H1 (cell line): ENCODE data around the gene UBD. TPM values are rescaled to one million over a fixed set of nuclear protein-coding genes. Genes with fewer than 3 reads are reported as not detected.

Source experiments
- CTCF ChIA-PET: fragments of 300-600 bp; sonication (Branson Sonifier 250); formaldehyde crosslinking; loops from one replicate; lab custom pipeline; 2021; ENCODE audit not compliant: partially characterized antibody; lab: Charles Lee
- POLR2A ChIA-PET: fragments of 300-600 bp; sonication (Branson Sonifier 250); formaldehyde crosslinking; loops from one replicate; lab custom pipeline; 2021; ENCODE audit warnings: inconsistent platforms; ENCODE audit not compliant: partially characterized antibody; lab: Charles Lee
- DNase-seq, 2 experiments: peaks; one replicate each; pipeline versions ENCODE4 v3.0.0 to v3.0.0-alpha.2; 2010 to 2022; ENCODE audit warnings: low spot score in 2 of 2, low read depth in 1 of 2, mixed read lengths in 1 of 2
- FAIRE-seq: peaks from 2 replicates; lab custom pipeline; 2011; peaks lifted over from hg19 to GRCh38; lab: Jason Lieb, UNC
- H2AFZ ChIP-seq: 2 replicates; pipeline ENCODE4 v1.8.1; 2012; ENCODE audit warnings: low read length, inconsistent platforms
- H2AK5ac ChIP-seq: 2 replicates; pipeline ENCODE4 v1.6.1; 2013; ENCODE audit warnings: low read depth, low read length
- H2BK120ac ChIP-seq: replicated peaks from 2 replicates; pipeline ENCODE3; 2013; ENCODE audit warnings: low read depth, low read length, inconsistent platforms
- H2BK12ac ChIP-seq: 2 replicates; pipeline ENCODE4 v1.6.1; 2013; ENCODE audit warnings: low read depth, low read length
- H2BK15ac ChIP-seq: 2 replicates; pipeline ENCODE4 v1.6.1; 2013; ENCODE audit warnings: low read length
- H2BK20ac ChIP-seq: 2 replicates; pipeline ENCODE4 v1.6.1; 2013; ENCODE audit warnings: low read length
- H2BK5ac ChIP-seq: 2 replicates; pipeline ENCODE4 v1.6.1; 2013; ENCODE audit warnings: low read depth, low read length
- H3K14ac ChIP-seq: 2 replicates; pipeline ENCODE4 v1.6.1; 2013; ENCODE audit warnings: inconsistent platforms; ENCODE audit not compliant: insufficient read length
- H3K18ac ChIP-seq: 2 replicates; pipeline ENCODE4 v1.6.1; 2013; ENCODE audit warnings: low read length; ENCODE audit errors: extremely low read depth
- H3K23ac ChIP-seq: 2 replicates; pipeline ENCODE4 v1.6.1; 2013; ENCODE audit warnings: inconsistent platforms; ENCODE audit not compliant: insufficient read length
- H3K23me2 ChIP-seq: 2 replicates; pipeline ENCODE4 v1.6.1; 2013; ENCODE audit warnings: low read depth, low read length
- H3K27ac ChIP-seq: 2 replicates; pipeline ENCODE4 v1.6.1; 2011; ENCODE audit warnings: low read depth, low read length, inconsistent platforms
- H3K27me3 ChIP-seq, 4 experiments: replicated peaks in 1 of 4; 1 replicate in 1 of 4; 2 replicates in 3 of 4; pipeline versions ENCODE4 v1.6.1 to v1.8.1; 2011 to 2013; ENCODE audit warnings: low read length in 3 of 4, mild to moderate bottlenecking in 3 of 4, inconsistent platforms in 2 of 4, mixed read lengths in 2 of 4, moderate library complexity in 1 of 4; ENCODE audit not compliant: control insufficient read depth in 3 of 4, insufficient read depth in 3 of 4; ENCODE audit errors: extremely low read depth in 1 of 4
- H3K36me3 ChIP-seq, 4 experiments: 2 replicates each; pipeline versions ENCODE4 v1.6.1 to v1.8.1; 2011 to 2013; ENCODE audit warnings: mild to moderate bottlenecking in 4 of 4, low read length in 3 of 4, moderate library complexity in 2 of 4, control low read depth in 1 of 4, inconsistent platforms in 1 of 4; ENCODE audit not compliant: insufficient read depth in 4 of 4, control insufficient read depth in 2 of 4
- H3K4ac ChIP-seq: replicated peaks from 2 replicates; pipeline ENCODE3; 2013; ENCODE audit warnings: low read length, low read depth, mixed read lengths, inconsistent platforms; ENCODE audit not compliant: insufficient read length
- H3K4me1 ChIP-seq, 4 experiments: replicated peaks in 1 of 4; 1 replicate in 1 of 4; 2 replicates in 3 of 4; pipeline versions ENCODE4 v1.6.1 to v1.8.1; 2011 to 2013; ENCODE audit warnings: low read length in 3 of 4, inconsistent platforms in 2 of 4, mixed read lengths in 1 of 4; ENCODE audit not compliant: insufficient read depth in 4 of 4, control insufficient read depth in 3 of 4
- H3K4me2 ChIP-seq, 2 experiments: 2 replicates each; pipeline versions ENCODE4 v1.6.1 to v1.8.1; 2011 to 2013; ENCODE audit warnings: low read depth in 2 of 2, low read length in 2 of 2, control low read depth in 1 of 2, inconsistent platforms in 1 of 2, mild to moderate bottlenecking in 1 of 2; ENCODE audit not compliant: insufficient read depth in 1 of 2
- H3K4me3 ChIP-seq, 4 experiments: fragments of 200-600, 300-600 bp in 1 of 4; sonication (generic), shearing (Covaris generic), sonication (Bioruptor Twin) in 1 of 4; 2 replicates each; pipeline versions ENCODE4 v1.5.1 to v1.8.1; 2011 to 2016; ENCODE audit warnings: low read length in 4 of 4, low read depth in 3 of 4, control low read depth in 2 of 4, inconsistent platforms in 2 of 4, mild to moderate bottlenecking in 2 of 4, mixed read lengths in 1 of 4, moderate library complexity in 1 of 4; ENCODE audit not compliant: insufficient read depth in 2 of 4; ENCODE audit errors: extremely low read depth in 1 of 4
- H3K56ac ChIP-seq: replicated peaks from 2 replicates; pipeline ENCODE3; 2013; ENCODE audit warnings: low read depth, mild to moderate bottlenecking, mixed read lengths, low read length, inconsistent platforms; ENCODE audit not compliant: insufficient read length
- H3K79me1 ChIP-seq: 2 replicates; pipeline ENCODE4 v1.6.1; 2013; ENCODE audit warnings: low read depth, low read length, control low read depth
- H3K79me2 ChIP-seq, 2 experiments: 2 replicates each; pipeline versions ENCODE4 v1.6.1 to v1.8.1; 2012 to 2013; ENCODE audit warnings: low read length in 2 of 2, mild to moderate bottlenecking in 2 of 2, inconsistent platforms in 1 of 2; ENCODE audit not compliant: insufficient read depth in 2 of 2, control insufficient read depth in 1 of 2
- H3K9ac ChIP-seq, 4 experiments: replicated peaks in 1 of 4; 1 replicate in 1 of 4; 2 replicates in 3 of 4; pipeline versions ENCODE4 v1.6.1 to v1.8.1; 2011 to 2013; ENCODE audit warnings: low read depth in 3 of 4, low read length in 3 of 4, control low read depth in 2 of 4, mild to moderate bottlenecking in 2 of 4, moderate library complexity in 2 of 4, inconsistent platforms in 1 of 4; ENCODE audit errors: extremely low read depth in 1 of 4
- H3K9me3 ChIP-seq, 2 experiments: 2 replicates each; pipeline versions ENCODE4 v1.6.1 to v1.8.1; 2012 to 2013; ENCODE audit warnings: mild to moderate bottlenecking in 2 of 2, moderate library complexity in 2 of 2, control low read depth in 1 of 2, inconsistent platforms in 1 of 2, low read depth in 1 of 2, low read length in 1 of 2, mixed read lengths in 1 of 2; ENCODE audit not compliant: insufficient read depth in 2 of 2
- H4K20me1 ChIP-seq, 2 experiments: replicated peaks in 1 of 2; 2 replicates each; pipeline versions ENCODE3 to v1.8.1; 2011 to 2013; ENCODE audit warnings: inconsistent platforms in 2 of 2, low read length in 2 of 2, mild to moderate bottlenecking in 1 of 2; ENCODE audit not compliant: insufficient read depth in 2 of 2, control insufficient read depth in 1 of 2
- H4K5ac ChIP-seq: 2 replicates; pipeline ENCODE4 v1.6.1; 2013; ENCODE audit warnings: low read length, low read depth, mixed read lengths, inconsistent platforms; ENCODE audit not compliant: insufficient read length
- H4K8ac ChIP-seq: 2 replicates; pipeline ENCODE4 v1.8.0; 2013; ENCODE audit warnings: mild to moderate bottlenecking, moderate library complexity, low read length, inconsistent platforms; ENCODE audit not compliant: insufficient read depth; ENCODE audit errors: extremely low read depth
- H4K91ac ChIP-seq: replicated peaks from 2 replicates; pipeline ENCODE3; 2013; ENCODE audit warnings: low read length, mixed read lengths, inconsistent platforms; ENCODE audit not compliant: insufficient read length
- CEBPB ChIP-seq: IDR thresholded peaks from 2 replicates; pipeline ENCODE4 v1.6.1; 2012; ENCODE audit warnings: low read depth, low read length
- CTCF ChIP-seq, 3 experiments: IDR thresholded peaks; 1 replicate in 2 of 3; 2 replicates in 1 of 3; pipeline versions ENCODE4 v1.5.1 to v1.6.1; 2011; ENCODE audit warnings: low read length in 3 of 3, mild to moderate bottlenecking in 3 of 3, inconsistent platforms in 2 of 3, low read depth in 1 of 3, moderate library complexity in 1 of 3; ENCODE audit not compliant: insufficient read depth in 1 of 3; ENCODE audit errors: control extremely low read depth in 1 of 3
- EP300 ChIP-seq, 2 experiments: IDR thresholded peaks; 1 replicate in 1 of 2; 2 replicates in 1 of 2; pipeline ENCODE4 v1.6.1; 2011 to 2012; ENCODE audit warnings: low read depth in 2 of 2, low read length in 2 of 2, mild to moderate bottlenecking in 2 of 2, borderline replicate concordance in 1 of 2, inconsistent platforms in 1 of 2, moderate library complexity in 1 of 2
- RBBP5 ChIP-seq: IDR thresholded peaks from 2 replicates; pipeline ENCODE4 v1.7.1; 2012; ENCODE audit warnings: low read depth, mild to moderate bottlenecking, inconsistent platforms, low read length, moderate library complexity, borderline replicate concordance
- SAP30 ChIP-seq: fragments of 300-600 bp; sonication (generic); IDR thresholded peaks from 2 replicates; pipeline ENCODE4 v1.7.1; 2012; ENCODE audit warnings: low read length, moderate library complexity, mild to moderate bottlenecking, inconsistent platforms; ENCODE audit not compliant: insufficient read depth, insufficient replicate concordance
- SIRT6 ChIP-seq: IDR thresholded peaks from one replicate; pipeline ENCODE4 v1.7.1; 2012; ENCODE audit warnings: low read length, inconsistent platforms
- WGBS, 2 experiments: shearing (Covaris generic) in 1 of 2; methylation state at CpG; one replicate each; pipeline versions ENCODE4 v1.1.6 to v1.1.7; 2013 to 2015; ENCODE audit warnings: low lambda C conversion rate in 2 of 2, mixed read lengths in 2 of 2, inconsistent platforms in 1 of 2, low coverage in 1 of 2, missing lambda C conversion rate in 1 of 2; ENCODE audit not compliant: insufficient replicate concordance in 2 of 2, insufficient coverage in 1 of 2, insufficient read length in 1 of 2; ENCODE audit errors: extremely low coverage in 1 of 2, missing lambda C conversion rate in 1 of 2; 5-methylcytosine and 5-hydroxymethylcytosine counted together
- polyA plus RNA-seq, 7 experiments: library from polyadenylated mRNA; depleted of rRNA in 3 of 7; stranded (reverse) in 5 of 7; unstranded in 2 of 7; fragments of >200 nt in 5 of 7; fragments of 200-250 nt in 2 of 7; gene quantifications; 1 replicate in 5 of 7; 2 replicates in 1 of 7; 4 replicates in 1 of 7; pipeline versions ENCODE4 v1.2.1 to v1.2.3, GENCODE V29; 2011 to 2013; ENCODE audit warnings: missing spikeins in 2 of 7, mixed read lengths in 2 of 7
- total RNA-seq: library from RNA; stranded (reverse); fragmentation: NEBNext Ultra II Directional; extraction: Animal tissue kit (Norgen Biotek cat#: 25700); gene quantifications from 2 replicates; pipeline ENCODE4 v1.2.1, GENCODE V29; 2021
- TF ChIP-seq, protein P1 (sequence below): IDR thresholded peaks from 2 replicates; pipeline ENCODE4 v1.6.1; 2012; ENCODE audit warnings: low read length, inconsistent platforms

UBD gene
- total and polyA plus RNA-seq, 2 of the 8 experiments (the other 6 are each of a cell fraction or from before 2014, with no cell fraction given) = 0.23 TPM; not detected in 1

GRCh38 chr6:29517728-29518440 is 41.6 kb downstream of the UBD start:
- Histone ChIP-seq H2AK5ac (no peak overlapping the region), H2BK15ac (no peak overlapping the region), H3K14ac (no peak overlapping the region), H3K27me3 (no peaks in the 10 kb centered on the region; a peak in 1 of 7 replicates), H4K20me1 (no peaks in the 10 kb centered on the region), H3K56ac (no peak overlapping the region), H2BK120ac (no peak overlapping the region), H4K8ac (no peak overlapping the region), H2BK5ac (no peak overlapping the region), H3K36me3 (no peaks in the 10 kb centered on the region), H3K79me2 (no peaks in the 10 kb centered on the region), H3K27ac (no peak overlapping the region), H2BK20ac (no peak overlapping the region), H4K5ac (no peak overlapping the region), H2AFZ (no peak overlapping the region), H2BK12ac (no peak overlapping the region; the same call in 1 of the 2 replicates), H3K9me3 (peaks cover 0 to 6% of the 10 kb centered on the region in 2 experiments; a peak in 1 of 4 replicates), H3K23ac (no peak overlapping the region), H4K91ac (no peak overlapping the region), H3K9ac (no peak overlapping the region), H3K23me2 (no peaks in the 10 kb centered on the region), H3K4me2 (no peak overlapping the region), H3K79me1 (no peaks in the 10 kb centered on the region), H3K4me1 (no peaks in the 10 kb centered on the region), H3K18ac (no peak overlapping the region), H3K4ac (no peak overlapping the region), H3K4me3 (no peak overlapping the region)
- CTCF ChIA-PET = interaction anchor here (0.9 to 1.1 kb wide), 3 partner anchors 10 to 66 kb away, joined by 3 read pairs; no protein-coding TSS in a partner anchor
- 91% methylated on average over 7 of the region's 7 CpGs; no CpG with 5 or more reads in 1 of the 2 experiments for WGBS, 2 experiments
- no peak for DNase-seq
- POLR2A ChIA-PET = no interaction called here
- FAIRE-seq = no peak
- TF ChIP-seq SIRT6 = no peak
- no peak for TF ChIP-seq SAP30
- no peak for TF ChIP-seq CEBPB
- TF ChIP-seq EP300 (IDR thresholded peaks at IDR 0.05; ENCODE audit: borderline replicate concordance in 1 of 2, low read depth in 2 of 2, low read length in 2 of 2) = no peak
- no peak for TF ChIP-seq CTCF (IDR thresholded peaks at IDR 0.05; ENCODE audit: control extremely low read depth in 1 of 3, insufficient read depth in 1 of 3, low read depth in 1 of 3, low read length in 3 of 3)
- TF ChIP-seq, protein P1, sequence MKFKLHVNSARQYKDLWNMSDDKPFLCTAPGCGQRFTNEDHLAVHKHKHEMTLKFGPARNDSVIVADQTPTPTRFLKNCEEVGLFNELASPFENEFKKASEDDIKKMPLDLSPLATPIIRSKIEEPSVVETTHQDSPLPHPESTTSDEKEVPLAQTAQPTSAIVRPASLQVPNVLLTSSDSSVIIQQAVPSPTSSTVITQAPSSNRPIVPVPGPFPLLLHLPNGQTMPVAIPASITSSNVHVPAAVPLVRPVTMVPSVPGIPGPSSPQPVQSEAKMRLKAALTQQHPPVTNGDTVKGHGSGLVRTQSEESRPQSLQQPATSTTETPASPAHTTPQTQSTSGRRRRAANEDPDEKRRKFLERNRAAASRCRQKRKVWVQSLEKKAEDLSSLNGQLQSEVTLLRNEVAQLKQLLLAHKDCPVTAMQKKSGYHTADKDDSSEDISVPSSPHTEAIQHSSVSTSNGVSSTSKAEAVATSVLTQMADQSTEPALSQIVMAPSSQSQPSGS = no peak
- TF ChIP-seq RBBP5 = no peak
